HG03378 (cell line): ENCODE results near the gene SPDYE17.
"Not testable (repeated sequence)": the region's sequence is repeated elsewhere in the genome, so short reads cannot be mapped to it uniquely, and the experiment has no call there.

Experiments used
- ATAC-seq: cut with Tn5 transposase; IDR thresholded peaks from one replicate; pipeline ENCODE4 v1.9.1; 2021; ENCODE audit warnings: mild to moderate bottlenecking, moderate library complexity; ENCODE audit not compliant: unreplicated experiment

The SPDYE17 gene

GRCh38 chr7:77032261-77032660, at the start of gene SPDYE17:
Gene SPDYE17 (minus strand): TSS chr7:77032361. CDS start chr7:77030570, 1,791 bp downstream.
- not testable (repeated sequence) for ATAC-seq

GRCh38 chr7:77080236-77080635, 48.1 kb upstream of the SPDYE17 start:
- not testable (repeated sequence) for ATAC-seq

- ATAC-seq = not testable (repeated sequence)
Measured at GRCh38 chr7:77079624-77080023, 47.5 kb upstream of the SPDYE17 start.

GRCh38 chr7:77079112-77079511, 47.0 kb upstream of the SPDYE17 start:
- ATAC-seq = not testable (repeated sequence)

- not testable (repeated sequence) for ATAC-seq
Measured at GRCh38 chr7:77077060-77077459, 44.9 kb upstream of the SPDYE17 start.

GRCh38 chr7:77074786-77075396, 42.7 kb upstream of the SPDYE17 start:
- not testable (repeated sequence) for ATAC-seq

GRCh38 chr7:77071108-77071507, 38.9 kb upstream of the SPDYE17 start:
- ATAC-seq = not testable (repeated sequence)

GRCh38 chr7:77065869-77066268, 33.7 kb upstream of the SPDYE17 start:
- not testable (repeated sequence) for ATAC-seq

- not testable (repeated sequence) for ATAC-seq
Measured at GRCh38 chr7:77063732-77064131, 31.6 kb upstream of the SPDYE17 start.

GRCh38 chr7:77062557-77062956, 30.4 kb upstream of the SPDYE17 start, which contains the start of gene SPDYE18:
Gene SPDYE18 (minus strand): TSS chr7:77062558. CDS start chr7:77060512, 2,046 bp downstream.
- ATAC-seq = not testable (repeated sequence)

- not testable (repeated sequence) for ATAC-seq
Measured at GRCh38 chr7:77026349-77026748, 5.8 kb downstream of the SPDYE17 start.

GRCh38 chr7:77010074-77010680, 22.0 kb downstream of the SPDYE17 start:
- ATAC-seq = not testable (repeated sequence)

GRCh38 chr7:77008000-77008399, 24.2 kb downstream of the SPDYE17 start:
- not testable (repeated sequence) for ATAC-seq

GRCh38 chr7:77006127-77007110, 25.7 kb downstream of the SPDYE17 start:
- ATAC-seq = not testable (repeated sequence)

GRCh38 chr7:77005461-77006057, 26.6 kb downstream of the SPDYE17 start:
- not testable (repeated sequence) for ATAC-seq

GRCh38 chr7:77004151-77004550, 28.0 kb downstream of the SPDYE17 start:
- ATAC-seq = not testable (repeated sequence)

- ATAC-seq = not testable (repeated sequence)
Measured at GRCh38 chr7:77003241-77003640, 28.9 kb downstream of the SPDYE17 start.

- ATAC-seq = not testable (repeated sequence)
Measured at GRCh38 chr7:77002678-77003233, 29.4 kb downstream of the SPDYE17 start.

- ATAC-seq = not testable (repeated sequence)
Measured at GRCh38 chr7:77002104-77002503, 30.1 kb downstream of the SPDYE17 start.

- ATAC-seq = not testable (repeated sequence)
Measured at GRCh38 chr7:76999474-77000107, 32.6 kb downstream of the SPDYE17 start.
